ENCODE measurements around the gene G6PD. TPM values are rescaled to one million over a fixed set of nuclear protein-coding genes. Genes with fewer than 3 reads are reported as not detected.

G6PD gene
- total RNA-seq, 2 experiments from 2014 or later = 89.9 to 92.4 TPM

DNA sequence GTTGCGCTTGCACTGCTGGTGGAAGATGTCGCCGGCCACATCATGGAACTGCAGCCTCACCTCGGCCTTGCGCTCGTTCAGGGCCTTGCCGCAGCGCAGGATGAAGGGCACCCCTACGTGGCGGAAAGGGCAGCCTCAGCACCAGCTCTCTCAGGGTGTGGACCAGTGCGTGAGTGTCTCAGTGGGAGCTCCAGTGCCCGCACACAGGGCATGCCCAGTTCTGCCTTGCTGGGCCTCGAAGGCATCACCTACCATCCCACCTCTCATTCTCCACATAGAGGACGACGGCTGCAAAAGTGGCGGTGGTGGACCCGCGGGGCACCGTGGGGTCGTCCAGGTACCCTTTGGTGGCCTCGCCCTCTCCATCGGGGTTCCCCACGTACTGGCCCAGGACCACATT lies 14.0 kb downstream of the G6PD start:
- H3K4me1 Mint-ChIP-seq = peaks cover 3% of the 10 kb centered on the region
- H3K4me3 Mint-ChIP-seq = no peak overlapping the region
- no peak for DNase-seq
- peaks cover 2% of the 10 kb centered on the region for H3K36me3 Mint-ChIP-seq
- no peak overlapping the region for H3K27ac Mint-ChIP-seq
- no peaks in the 10 kb centered on the region for H3K27me3 Mint-ChIP-seq
- H3K9me3 Mint-ChIP-seq = no peaks in the 10 kb centered on the region

GRCh38 chrX:154531626-154532025 lies 15.0 kb downstream of the G6PD start:
- Mint-ChIP-seq H3K27me3 (no peaks in the 10 kb centered on the region), H3K4me1 (peaks cover 7% of the 10 kb centered on the region), H3K4me3 (no peak overlapping the region), H3K9me3 (no peaks in the 10 kb centered on the region), H3K27ac (no peak overlapping the region), H3K36me3 (peaks cover 2% of the 10 kb centered on the region)
- no peak for DNase-seq

DNA sequence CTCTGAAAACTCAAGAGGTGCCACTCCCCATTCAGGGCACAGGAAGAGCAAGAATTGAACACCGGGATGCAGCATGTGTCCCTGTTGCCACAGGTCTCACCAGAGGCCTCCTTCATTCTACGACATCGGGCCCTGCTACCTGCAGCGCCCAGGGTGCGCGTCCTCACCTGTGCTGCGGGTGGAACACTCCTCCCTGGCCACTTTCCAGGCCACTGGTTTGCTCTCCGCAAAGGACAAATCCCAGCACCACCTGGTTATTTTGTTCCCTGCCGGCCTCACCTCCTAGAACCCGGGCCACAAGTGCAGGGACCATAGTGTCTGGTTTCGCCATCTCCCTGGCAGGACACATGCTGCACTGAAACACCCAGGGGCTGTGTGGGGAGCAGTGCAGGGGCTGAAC lies 16.4 kb downstream of the G6PD start:
- DNase-seq = no peak
- Mint-ChIP-seq H3K27ac (no peak overlapping the region), H3K4me3 (no peak overlapping the region), H3K36me3 (peaks cover 2% of the 10 kb centered on the region), H3K27me3 (no peaks in the 10 kb centered on the region), H3K4me1 (peaks cover 15% of the 10 kb centered on the region), H3K9me3 (no peaks in the 10 kb centered on the region)

GRCh38 chrX:154529206-154529612 lies 17.4 kb downstream of the G6PD start:
- H3K36me3 Mint-ChIP-seq = peaks cover 2% of the 10 kb centered on the region
- DNase-seq = no peak
- no peak overlapping the region for H3K4me3 Mint-ChIP-seq
- no peak overlapping the region for H3K27ac Mint-ChIP-seq
- H3K4me1 Mint-ChIP-seq = peaks cover 14% of the 10 kb centered on the region
- H3K27me3 Mint-ChIP-seq = no peaks in the 10 kb centered on the region
- no peaks in the 10 kb centered on the region for H3K9me3 Mint-ChIP-seq

GRCh38 chrX:154526901-154527675 lies 19.6 kb downstream of the G6PD start:
- Mint-ChIP-seq H3K27ac (peak overlapping the region; percentile 12), H3K9me3 (no peaks in the 10 kb centered on the region), H3K4me3 (peak overlapping the region; percentile 7), H3K4me1 (peaks cover 14% of the 10 kb centered on the region), H3K27me3 (no peaks in the 10 kb centered on the region), H3K36me3 (peaks cover 2% of the 10 kb centered on the region)
- DNase-seq = peak; percentile 60

DNA sequence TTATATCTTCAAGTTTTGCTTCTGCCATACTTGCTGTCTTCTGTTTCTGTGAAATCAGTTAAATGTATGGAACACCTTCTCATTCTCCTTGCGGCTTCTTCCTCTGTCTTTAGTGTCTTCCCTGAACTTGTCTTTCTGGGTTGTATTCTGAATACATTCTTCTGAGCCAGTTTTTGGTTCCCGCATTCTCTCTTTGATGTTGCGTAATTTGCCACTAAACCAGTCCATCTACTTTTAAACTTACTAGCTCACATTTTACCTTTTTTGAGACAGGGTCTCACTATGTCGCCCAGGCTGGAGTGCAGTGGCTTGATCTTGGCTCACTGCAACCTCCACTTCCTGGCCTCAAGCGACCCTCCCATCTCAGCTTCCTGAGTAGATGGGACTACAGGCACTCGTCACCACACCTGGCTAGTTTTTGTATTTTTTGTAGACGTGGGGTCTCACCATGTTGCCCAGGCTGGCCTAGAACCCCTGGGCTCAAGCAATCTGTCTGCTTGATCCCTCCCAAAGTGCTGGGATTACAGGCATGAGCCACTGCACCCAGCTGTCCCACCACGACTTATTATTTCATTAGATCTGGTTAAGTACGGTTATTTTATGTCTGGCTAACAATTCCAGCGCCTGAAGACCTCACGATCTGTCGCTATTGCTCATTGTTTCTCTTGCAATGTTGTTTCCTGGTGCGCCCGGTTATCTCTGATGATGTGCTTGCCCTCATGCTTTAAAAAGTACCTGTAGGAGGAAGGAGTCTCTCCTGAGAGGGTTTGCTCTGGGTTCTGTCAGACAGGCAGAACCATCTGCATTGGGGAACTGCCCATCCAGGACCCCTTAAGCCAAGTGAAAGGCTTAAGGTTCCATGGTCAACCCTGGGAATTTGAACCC lies 20.8 kb downstream of the G6PD start:
- H3K4me3 Mint-ChIP-seq = no peak overlapping the region
- no peak for DNase-seq
- no peaks in the 10 kb centered on the region for H3K27me3 Mint-ChIP-seq
- no peak overlapping the region for H3K27ac Mint-ChIP-seq
- peaks cover 14% of the 10 kb centered on the region for H3K4me1 Mint-ChIP-seq
- no peaks in the 10 kb centered on the region for H3K36me3 Mint-ChIP-seq
- no peaks in the 10 kb centered on the region for H3K9me3 Mint-ChIP-seq

DNA sequence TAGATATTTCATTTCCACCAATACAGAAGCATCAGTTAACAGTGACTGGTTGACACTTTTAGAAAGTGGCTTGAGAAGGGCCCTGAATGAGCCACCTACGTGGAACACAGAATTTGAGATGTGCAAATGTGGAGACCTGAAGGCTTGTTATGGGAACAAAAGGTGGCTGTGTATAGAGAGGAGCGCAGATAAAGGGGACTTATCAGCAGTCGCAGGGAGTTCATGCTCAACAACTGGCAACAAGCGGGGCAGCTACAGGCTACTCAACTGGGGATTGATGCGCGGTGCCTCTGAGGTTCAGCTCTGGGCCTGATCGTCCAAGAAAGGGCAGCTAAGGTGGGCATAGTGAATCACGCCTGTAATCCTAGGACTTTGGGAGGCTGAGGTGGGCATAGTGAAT lies 27.3 kb downstream of the G6PD start:
- no peak overlapping the region for H3K4me3 Mint-ChIP-seq
- no peak overlapping the region for H3K27ac Mint-ChIP-seq
- no peaks in the 10 kb centered on the region for H3K9me3 Mint-ChIP-seq
- peaks cover 6% of the 10 kb centered on the region for H3K36me3 Mint-ChIP-seq
- peaks cover 11% of the 10 kb centered on the region for H3K4me1 Mint-ChIP-seq
- no peaks in the 10 kb centered on the region for H3K27me3 Mint-ChIP-seq
- DNase-seq = no peak

DNA sequence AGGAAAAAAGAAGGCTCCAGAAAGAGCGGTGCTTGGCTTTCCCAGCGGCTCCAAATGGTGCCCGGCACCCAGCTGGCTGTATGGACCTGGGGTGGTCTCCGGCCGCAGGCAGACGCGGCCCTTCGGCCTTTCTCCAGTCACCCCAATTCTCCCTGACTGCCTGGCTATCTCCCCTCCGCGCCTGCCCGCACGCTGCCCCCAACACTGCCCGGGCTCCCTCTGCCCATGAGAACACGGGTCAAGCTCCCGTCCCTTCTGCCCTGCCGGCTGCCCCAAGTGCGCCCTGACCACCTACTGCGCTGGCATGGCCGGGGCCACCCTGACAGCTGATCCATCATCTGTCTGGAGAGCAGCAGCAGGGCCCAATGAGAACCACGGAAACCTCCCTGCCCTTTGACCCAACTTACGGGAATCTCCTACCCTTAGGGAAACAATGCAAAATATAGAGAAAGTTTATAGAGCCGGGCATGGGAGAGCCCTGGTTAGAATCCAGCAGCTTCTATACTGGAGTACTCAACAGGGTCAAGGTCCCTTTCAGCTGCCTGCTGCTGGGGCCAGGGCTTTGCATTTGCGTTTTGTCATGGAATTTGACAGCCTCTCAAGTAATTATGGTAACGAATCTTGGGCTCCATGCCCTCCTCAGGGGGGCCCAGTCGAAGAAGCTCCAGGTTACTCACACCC lies 29.4 kb downstream of the G6PD start:
- H3K27me3 Mint-ChIP-seq = no peaks in the 10 kb centered on the region
- peaks cover 13% of the 10 kb centered on the region for H3K36me3 Mint-ChIP-seq
- DNase-seq = no peak
- no peaks in the 10 kb centered on the region for H3K9me3 Mint-ChIP-seq
- peak overlapping the region; percentile 42 for H3K4me3 Mint-ChIP-seq
- no peak overlapping the region for H3K27ac Mint-ChIP-seq
- H3K4me1 Mint-ChIP-seq = peaks cover 16% of the 10 kb centered on the region

- Mint-ChIP-seq H3K27ac (peak overlapping the region; percentile 72), H3K36me3 (peaks cover 14% of the 10 kb centered on the region), H3K27me3 (no peaks in the 10 kb centered on the region), H3K4me1 (peaks cover 19% of the 10 kb centered on the region), H3K9me3 (no peaks in the 10 kb centered on the region), H3K4me3 (peak overlapping the region; percentile 85)
- DNase-seq = no peak
Observed at GRCh38 chrX:154516656-154517100, 30.0 kb downstream of the G6PD start.

GRCh38 chrX:154515966-154516655 lies 30.5 kb downstream of the G6PD start, which contains the start of gene FAM3A:
Gene FAM3A (minus strand): TSS chrX:154516232. CDS start chrX:154515772, 460 bp downstream.
- Mint-ChIP-seq H3K27me3 (no peaks in the 10 kb centered on the region), H3K36me3 (peaks cover 15% of the 10 kb centered on the region), H3K27ac (peak within 1 kb of the TSS; percentile 87), H3K9me3 (no peaks in the 10 kb centered on the region), H3K4me3 (peak within 1 kb of the TSS; percentile 88), H3K4me1 (peaks cover 24% of the 10 kb centered on the region)
- DNase-seq = peak; percentile 93

- Mint-ChIP-seq H3K27ac (peak overlapping the region; percentile 87), H3K9me3 (no peaks in the 10 kb centered on the region), H3K4me1 (peaks cover 26% of the 10 kb centered on the region), H3K27me3 (no peaks in the 10 kb centered on the region), H3K36me3 (peaks cover 19% of the 10 kb centered on the region), H3K4me3 (peak overlapping the region; percentile 88)
- peak; percentile 28 for DNase-seq
Observed at GRCh38 chrX:154515090-154515965, 31.3 kb downstream of the G6PD start.

DNA sequence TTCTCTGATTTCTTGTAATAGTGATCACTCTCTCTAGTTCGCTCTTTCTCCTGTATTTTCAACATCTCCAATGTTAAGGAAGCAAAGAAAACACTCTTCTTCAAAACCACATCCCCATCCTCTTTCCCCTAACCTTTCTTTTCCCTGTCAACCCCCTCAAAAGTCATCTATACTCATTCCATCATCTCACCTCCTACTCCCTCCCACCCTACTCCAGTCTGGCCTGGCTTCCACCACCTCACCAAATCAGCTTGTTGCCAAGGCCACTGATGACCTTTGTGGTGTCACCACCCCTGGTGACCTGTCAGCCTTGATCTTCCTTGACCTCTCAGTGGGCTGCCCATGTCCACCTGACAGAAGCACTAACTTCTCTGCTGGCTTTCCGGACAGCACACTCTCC lies 32.9 kb downstream of the G6PD start:
- no peak for DNase-seq
- peak overlapping the region; percentile 40 for H3K4me3 Mint-ChIP-seq
- peaks cover 26% of the 10 kb centered on the region for H3K4me1 Mint-ChIP-seq
- H3K9me3 Mint-ChIP-seq = peaks cover 3% of the 10 kb centered on the region
- peak overlapping the region; percentile 59 for H3K27ac Mint-ChIP-seq
- peaks cover 30% of the 10 kb centered on the region for H3K36me3 Mint-ChIP-seq
- H3K27me3 Mint-ChIP-seq = no peaks in the 10 kb centered on the region

DNA sequence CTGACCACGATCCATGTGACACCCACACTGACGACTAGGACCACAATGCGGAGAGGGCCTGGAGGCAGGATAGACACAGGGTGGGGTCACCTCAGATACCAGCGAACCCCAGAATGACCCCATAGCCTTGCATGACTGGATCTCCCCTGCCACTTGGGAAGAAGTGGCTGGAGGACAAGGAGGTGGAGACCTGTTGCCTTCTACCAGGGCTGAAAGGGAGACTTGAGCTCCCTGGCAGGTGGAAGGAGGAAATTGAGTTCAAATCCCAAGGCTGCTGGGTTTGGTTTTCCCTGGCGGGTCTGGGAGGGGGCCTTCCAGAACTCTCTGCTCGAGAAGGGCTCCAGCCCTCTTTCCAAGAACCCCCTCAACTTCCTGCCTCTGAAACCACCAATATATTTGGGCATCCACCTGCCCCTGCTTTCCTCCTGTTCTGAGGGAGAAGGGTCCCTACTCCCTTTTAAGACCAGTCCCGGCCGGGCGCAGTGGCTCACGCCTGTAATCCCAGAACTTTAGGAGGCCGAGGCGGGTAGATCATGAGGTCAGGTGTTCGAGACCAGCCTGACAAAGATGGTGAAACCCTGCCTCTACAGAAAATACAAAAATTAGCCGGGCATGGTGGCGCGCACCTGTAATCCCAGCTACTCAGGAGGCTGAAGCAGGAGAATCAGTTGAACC lies 33.6 kb downstream of the G6PD start:
- Mint-ChIP-seq H3K27me3 (no peaks in the 10 kb centered on the region), H3K4me1 (peaks cover 26% of the 10 kb centered on the region), H3K36me3 (peaks cover 32% of the 10 kb centered on the region), H3K27ac (no peak overlapping the region), H3K9me3 (peaks cover 3% of the 10 kb centered on the region), H3K4me3 (no peak overlapping the region)
- no peak for DNase-seq

Measured in activated naive CD8-positive, alpha-beta T cell treated with anti-CD3 and anti-CD28 coated beads for 36 hours (primary cell).